VCaP (cell line): ENCODE measurements around the gene SPINK1.
"Not testable (repeated sequence)": the region's sequence is repeated elsewhere in the genome, so short reads cannot be mapped to it uniquely, and the experiment has no call there.

Source experiments
- H3K27ac ChIP-seq: fragments of 450-650 bp; 2 replicates; pipeline ENCODE4 v1.5.1; 2017
- TF ChIP-seq, protein P1 (sequence below): fragments of 450-650 bp; conservative IDR thresholded peaks from 2 replicates; pipeline ENCODE4 v1.5.1; 2017; ENCODE audit warnings: mild to moderate bottlenecking, moderate library complexity

SPINK1 gene

DNA sequence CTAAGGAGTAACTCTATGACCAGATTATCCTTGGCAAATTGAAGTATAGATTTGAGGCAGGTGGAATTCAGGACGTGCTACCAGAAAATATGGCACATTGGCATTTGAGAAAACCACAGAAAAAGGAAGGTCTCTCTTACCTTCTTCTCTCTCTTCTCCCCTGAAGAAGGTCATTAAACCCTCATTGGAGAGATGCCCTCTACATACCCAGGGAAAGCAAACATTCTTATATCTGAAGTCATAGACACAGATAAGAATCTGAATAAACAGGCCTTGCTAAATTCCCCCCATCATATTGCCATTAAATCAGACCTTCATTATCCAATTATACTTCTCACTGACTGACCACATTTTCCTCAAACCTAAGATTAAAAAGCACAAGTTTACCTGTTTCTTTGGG is 17.8 kb downstream of the SPINK1 start:
- TF ChIP-seq, protein P1, sequence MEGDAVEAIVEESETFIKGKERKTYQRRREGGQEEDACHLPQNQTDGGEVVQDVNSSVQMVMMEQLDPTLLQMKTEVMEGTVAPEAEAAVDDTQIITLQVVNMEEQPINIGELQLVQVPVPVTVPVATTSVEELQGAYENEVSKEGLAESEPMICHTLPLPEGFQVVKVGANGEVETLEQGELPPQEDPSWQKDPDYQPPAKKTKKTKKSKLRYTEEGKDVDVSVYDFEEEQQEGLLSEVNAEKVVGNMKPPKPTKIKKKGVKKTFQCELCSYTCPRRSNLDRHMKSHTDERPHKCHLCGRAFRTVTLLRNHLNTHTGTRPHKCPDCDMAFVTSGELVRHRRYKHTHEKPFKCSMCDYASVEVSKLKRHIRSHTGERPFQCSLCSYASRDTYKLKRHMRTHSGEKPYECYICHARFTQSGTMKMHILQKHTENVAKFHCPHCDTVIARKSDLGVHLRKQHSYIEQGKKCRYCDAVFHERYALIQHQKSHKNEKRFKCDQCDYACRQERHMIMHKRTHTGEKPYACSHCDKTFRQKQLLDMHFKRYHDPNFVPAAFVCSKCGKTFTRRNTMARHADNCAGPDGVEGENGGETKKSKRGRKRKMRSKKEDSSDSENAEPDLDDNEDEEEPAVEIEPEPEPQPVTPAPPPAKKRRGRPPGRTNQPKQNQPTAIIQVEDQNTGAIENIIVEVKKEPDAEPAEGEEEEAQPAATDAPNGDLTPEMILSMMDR, result no peak
- H3K27ac ChIP-seq, result no peak overlapping the region

- no peak overlapping the region for H3K27ac ChIP-seq
- TF ChIP-seq, protein P1, result no peak
These were observed 21.4 kb downstream of the SPINK1 start for GRCh38 chr5:147809830-147810666.

DNA sequence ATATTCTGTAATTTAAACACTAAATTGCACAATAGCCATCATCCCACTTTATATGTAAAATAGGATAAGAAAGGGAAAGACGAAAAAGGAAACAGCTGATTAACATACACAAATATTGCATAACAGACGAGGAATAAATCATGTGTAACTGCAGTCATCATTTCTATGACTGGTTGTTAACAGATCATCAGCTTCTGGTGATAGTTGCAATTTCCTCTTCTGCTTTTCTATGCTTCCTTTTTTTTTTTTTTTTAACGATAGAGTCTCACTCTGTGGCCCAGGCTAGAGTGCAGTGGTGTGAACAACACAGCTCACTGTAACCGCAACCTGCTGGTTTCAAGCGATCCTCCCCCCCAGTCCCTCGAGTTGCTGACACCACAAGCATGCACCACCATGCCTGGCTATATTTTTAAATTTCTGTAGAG is 26.4 kb downstream of the SPINK1 start:
- TF ChIP-seq, protein P1, result no peak
- H3K27ac ChIP-seq, result no peak overlapping the region

DNA sequence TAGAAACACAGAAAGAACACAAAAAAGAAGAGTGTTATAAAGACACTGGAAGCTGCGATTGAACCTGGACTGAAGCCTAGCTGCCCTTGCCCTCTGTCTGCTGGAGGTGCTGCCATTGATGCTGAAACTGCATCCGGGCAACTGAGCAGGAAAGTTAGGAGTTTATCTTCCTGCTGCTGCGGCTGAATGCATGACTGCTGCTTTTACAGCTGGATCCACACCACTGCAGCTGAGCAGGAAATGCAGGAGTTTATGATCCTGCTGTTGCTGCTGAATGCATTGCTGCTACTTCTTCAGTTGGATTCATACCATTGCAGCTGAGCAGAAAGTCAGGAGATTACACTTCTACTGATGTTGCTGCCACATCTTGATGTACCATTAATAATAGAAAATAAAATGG is 27.1 kb downstream of the SPINK1 start:
- TF ChIP-seq, protein P1, result no peak
- no peak overlapping the region for H3K27ac ChIP-seq

DNA sequence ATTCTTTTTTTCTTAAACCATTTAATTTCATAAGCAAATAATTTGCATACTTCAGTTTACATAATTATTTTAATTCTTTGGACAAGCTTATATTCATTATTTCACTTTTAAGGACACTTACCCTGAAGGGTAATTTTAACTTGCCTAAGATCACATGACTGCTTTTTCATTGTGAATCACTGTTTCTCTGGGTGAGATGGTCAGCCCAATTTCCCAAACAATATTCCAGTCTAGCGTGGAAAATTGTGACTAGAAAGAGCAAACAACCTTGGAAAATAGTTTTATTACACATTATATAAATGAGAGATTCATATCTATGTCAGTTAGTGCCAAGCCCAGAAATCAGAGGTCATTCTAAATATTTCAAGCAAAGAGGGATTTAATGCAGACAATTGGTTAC is 27.5 kb downstream of the SPINK1 start:
- TF ChIP-seq, protein P1, result no peak
- no peak overlapping the region for H3K27ac ChIP-seq

DNA sequence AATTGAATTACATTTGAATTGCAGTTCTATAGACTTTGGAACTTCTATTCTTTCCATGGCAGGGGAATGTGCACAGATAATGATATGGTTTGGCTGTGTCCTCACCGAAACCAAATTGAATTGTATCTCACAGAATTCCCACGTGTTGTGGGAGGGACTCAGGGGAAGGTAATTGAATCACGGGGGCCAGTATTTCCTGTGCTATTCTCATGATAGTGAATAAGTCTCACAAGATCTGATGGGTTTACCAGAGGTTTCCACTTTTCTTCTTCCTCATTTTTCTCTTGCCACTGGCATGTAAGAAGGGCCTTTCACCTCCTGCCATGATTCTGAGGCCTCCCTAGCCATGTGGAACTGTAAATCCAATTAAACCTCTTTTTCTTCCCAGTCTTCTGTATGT is 28.3 kb downstream of the SPINK1 start:
- not testable (repeated sequence) for H3K27ac ChIP-seq

DNA sequence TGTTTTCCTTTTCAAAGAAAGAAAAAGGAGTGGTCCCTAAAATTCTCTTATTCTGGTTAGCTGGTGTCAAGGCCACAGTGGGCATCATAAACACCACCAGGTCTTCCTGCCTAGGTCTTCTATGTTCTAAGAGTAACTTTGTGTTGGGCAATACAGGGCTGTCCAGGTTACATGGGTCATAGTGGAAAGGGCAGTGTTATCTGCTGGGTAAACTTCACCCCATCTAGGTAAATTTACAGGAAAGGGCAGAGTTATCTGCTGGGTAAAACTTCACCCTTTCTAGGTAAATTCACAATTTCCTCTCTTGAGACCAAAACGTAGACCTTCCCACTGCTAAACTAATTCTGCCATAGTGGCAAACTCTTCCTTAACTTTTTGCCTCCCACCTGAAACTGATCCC is 30.0 kb downstream of the SPINK1 start:
- H3K27ac ChIP-seq, result no peak overlapping the region
- TF ChIP-seq, protein P1, result no peak

DNA sequence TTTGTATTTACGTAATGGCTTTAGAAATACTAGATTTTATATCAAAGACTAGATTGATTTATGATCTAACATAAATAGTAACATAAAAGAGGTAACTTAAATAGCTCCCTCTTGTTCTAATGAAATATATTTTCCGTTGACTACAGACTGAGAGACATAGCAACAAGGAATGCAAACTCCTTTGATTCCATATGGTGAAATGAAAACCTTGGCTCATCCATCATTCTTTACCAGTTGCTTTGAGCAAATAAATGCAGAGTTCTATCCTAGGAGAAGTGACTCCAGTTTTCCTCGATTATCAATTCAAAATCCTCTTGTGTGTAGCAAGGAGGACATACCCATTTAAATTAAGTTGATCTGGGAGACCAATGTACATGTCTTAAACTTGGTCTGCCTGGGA is 31.0 kb downstream of the SPINK1 start:
- H3K27ac ChIP-seq, result no peak overlapping the region
- TF ChIP-seq, protein P1, result no peak
